ENCODE data around the gene GGCT.

GGCT gene

DNA sequence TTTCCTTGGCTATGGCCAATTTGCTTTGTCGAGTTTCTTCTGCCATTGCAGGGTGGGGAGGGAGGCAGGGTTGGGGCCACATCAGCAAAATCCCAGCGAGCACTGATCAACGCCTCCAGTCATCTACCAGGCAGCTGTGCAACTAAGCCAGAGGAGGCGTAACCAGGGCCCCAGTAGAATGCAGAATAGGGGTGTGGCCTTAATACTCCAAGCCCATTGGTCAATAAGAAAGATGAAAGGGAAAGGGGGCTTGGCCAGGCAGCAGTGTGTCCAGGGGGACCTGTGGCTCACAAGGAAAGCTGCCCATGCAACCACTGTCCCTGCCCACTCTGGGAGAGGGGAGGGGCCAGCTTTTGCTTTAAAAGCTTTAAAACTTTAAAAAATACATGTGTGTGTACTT, 21.5 kb upstream of the GGCT start:
- no peak overlapping the region for H3K27ac ChIP-seq
- TF ChIP-seq, protein P1, sequence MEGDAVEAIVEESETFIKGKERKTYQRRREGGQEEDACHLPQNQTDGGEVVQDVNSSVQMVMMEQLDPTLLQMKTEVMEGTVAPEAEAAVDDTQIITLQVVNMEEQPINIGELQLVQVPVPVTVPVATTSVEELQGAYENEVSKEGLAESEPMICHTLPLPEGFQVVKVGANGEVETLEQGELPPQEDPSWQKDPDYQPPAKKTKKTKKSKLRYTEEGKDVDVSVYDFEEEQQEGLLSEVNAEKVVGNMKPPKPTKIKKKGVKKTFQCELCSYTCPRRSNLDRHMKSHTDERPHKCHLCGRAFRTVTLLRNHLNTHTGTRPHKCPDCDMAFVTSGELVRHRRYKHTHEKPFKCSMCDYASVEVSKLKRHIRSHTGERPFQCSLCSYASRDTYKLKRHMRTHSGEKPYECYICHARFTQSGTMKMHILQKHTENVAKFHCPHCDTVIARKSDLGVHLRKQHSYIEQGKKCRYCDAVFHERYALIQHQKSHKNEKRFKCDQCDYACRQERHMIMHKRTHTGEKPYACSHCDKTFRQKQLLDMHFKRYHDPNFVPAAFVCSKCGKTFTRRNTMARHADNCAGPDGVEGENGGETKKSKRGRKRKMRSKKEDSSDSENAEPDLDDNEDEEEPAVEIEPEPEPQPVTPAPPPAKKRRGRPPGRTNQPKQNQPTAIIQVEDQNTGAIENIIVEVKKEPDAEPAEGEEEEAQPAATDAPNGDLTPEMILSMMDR (IDR thresholded peaks at IDR 0.05) = no peak
- TF ChIP-seq ZFX (IDR thresholded peaks at IDR 0.05; ENCODE audit: borderline replicate concordance) = no peak

GRCh38 chr7:30525429-30525828, 20.8 kb upstream of the GGCT start:
- no peak overlapping the region for H3K27ac ChIP-seq
- TF ChIP-seq, protein P1 (IDR thresholded peaks at IDR 0.05) = no peak
- no peak for TF ChIP-seq ZFX (IDR thresholded peaks at IDR 0.05; ENCODE audit: borderline replicate concordance)

GRCh38 chr7:30524545-30524944, 19.9 kb upstream of the GGCT start:
- no peak overlapping the region for H3K27ac ChIP-seq
- TF ChIP-seq ZFX (IDR thresholded peaks at IDR 0.05; ENCODE audit: borderline replicate concordance) = no peak
- TF ChIP-seq, protein P1 (IDR thresholded peaks at IDR 0.05) = no peak

DNA sequence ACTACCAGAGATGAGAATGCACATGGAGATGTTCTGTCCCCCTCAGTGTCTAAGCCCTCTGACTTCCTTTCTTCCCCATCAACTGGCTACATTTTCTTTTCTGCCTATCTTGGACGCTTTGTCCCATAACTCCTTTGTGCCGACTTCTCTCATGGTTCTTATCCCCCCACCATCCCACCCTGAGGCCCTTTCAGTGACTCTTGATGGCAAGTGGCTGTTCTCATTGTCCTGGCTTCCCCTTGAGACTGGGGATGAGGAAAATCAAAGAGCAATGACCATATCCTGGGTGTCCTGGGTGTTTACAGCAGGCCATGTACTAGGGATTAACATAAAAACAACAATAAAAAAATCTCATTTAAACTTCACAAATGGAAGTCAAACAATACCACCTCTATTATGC, 18.8 kb upstream of the GGCT start:
- no peak overlapping the region for H3K27ac ChIP-seq
- TF ChIP-seq ZFX (IDR thresholded peaks at IDR 0.05; ENCODE audit: borderline replicate concordance) = no peak
- TF ChIP-seq, protein P1 (IDR thresholded peaks at IDR 0.05) = no peak

- TF ChIP-seq, protein P1 (IDR thresholded peaks at IDR 0.05) = no peak
- no peak for TF ChIP-seq ZFX (IDR thresholded peaks at IDR 0.05; ENCODE audit: borderline replicate concordance)
- no peak overlapping the region for H3K27ac ChIP-seq
These were observed 17.5 kb upstream of the GGCT start for GRCh38 chr7:30522159-30522558.

GRCh38 chr7:30521532-30521931, 16.9 kb upstream of the GGCT start:
- TF ChIP-seq, protein P1 (IDR thresholded peaks at IDR 0.05) = no peak
- no peak for TF ChIP-seq ZFX (IDR thresholded peaks at IDR 0.05; ENCODE audit: borderline replicate concordance)
- no peak overlapping the region for H3K27ac ChIP-seq

- H3K27ac ChIP-seq = no peak overlapping the region
- TF ChIP-seq ZFX (IDR thresholded peaks at IDR 0.05; ENCODE audit: borderline replicate concordance) = no peak
These were observed 14.5 kb upstream of the GGCT start for GRCh38 chr7:30519122-30519521.

DNA sequence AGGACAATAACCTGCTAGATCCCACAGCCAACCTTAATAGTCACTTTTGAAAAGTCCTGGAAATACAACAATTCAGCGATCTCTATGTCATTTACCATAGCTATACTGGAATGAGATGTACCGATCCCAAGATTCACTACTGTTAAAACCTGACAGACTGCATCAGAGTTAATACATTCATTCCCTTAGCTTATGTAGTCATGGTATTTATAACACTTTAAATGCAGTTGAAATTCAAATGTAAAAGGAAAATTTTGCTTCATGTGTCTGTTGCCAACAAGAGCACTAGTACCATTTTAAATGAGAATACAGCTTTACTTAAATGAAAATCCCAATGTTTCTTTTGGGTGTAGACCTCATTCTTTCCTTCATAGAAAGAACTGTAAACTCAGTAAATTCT, 11.1 kb upstream of the GGCT start:
- TF ChIP-seq ZFX (IDR thresholded peaks at IDR 0.05; ENCODE audit: borderline replicate concordance) = no peak
- TF ChIP-seq, protein P1 (IDR thresholded peaks at IDR 0.05) = no peak
- no peak overlapping the region for H3K27ac ChIP-seq
